K562 (cell line): ENCODE results near the gene ZC3H8. TPM values are rescaled to one million over a fixed set of nuclear protein-coding genes. Genes with fewer than 3 reads are reported as not detected.
A peak's percentile ranks its signal among the peaks of the same experiment; 100 is the strongest.

Experiments
- CBX2 ChIP-seq: fragments of 200-600 bp; sonication (generic); IDR thresholded peaks from one replicate; pipeline ENCODE4 v1.6.1; 2012; ENCODE audit warnings: mild to moderate bottlenecking, low read length, inconsistent platforms; ENCODE audit not compliant: insufficient read depth, poor library complexity, severe bottlenecking
- CSDE1 ChIP-seq, 2 experiments: fragments of 450-650 bp; IDR thresholded peaks; 2 replicates each; pipeline ENCODE4 v1.6.1; 2016; ENCODE audit warnings: mild to moderate bottlenecking in 1 of 2
- CTBP1 ChIP-seq: fragments of 450-650 bp; IDR thresholded peaks from 2 replicates; pipeline ENCODE4 v1.6.1; 2016; ENCODE audit warnings: borderline replicate concordance
- EP400 ChIP-seq: fragments of 450-650 bp; IDR thresholded peaks from 2 replicates; pipeline ENCODE4 v1.6.1; 2017; ENCODE audit warnings: antibody characterized with exemption, mild to moderate bottlenecking, moderate library complexity
- HCFC1 ChIP-seq: IDR thresholded peaks from 2 replicates; pipeline ENCODE4 v1.6.1; 2012; ENCODE audit warnings: low read depth, low read length, improper control_type of control experiment
- MYC ChIP-seq, 2 experiments: fragments of 250-450 bp in 1 of 2; sonication (Bioruptor Pico) in 1 of 2; IDR thresholded peaks; 2 replicates each; pipeline versions ENCODE4 v1.5.1 to v1.6.1; 2012 to 2021; ENCODE audit warnings: low read depth in 2 of 2, borderline replicate concordance in 1 of 2, improper control_type of control experiment in 1 of 2, low read length in 1 of 2, mild to moderate bottlenecking in 1 of 2, moderate library complexity in 1 of 2
- NCOA2 ChIP-seq, 2 experiments: fragments of 450-650 bp; IDR thresholded peaks; 2 replicates each; pipeline ENCODE4 v1.6.1; 2018; ENCODE audit warnings: mild to moderate bottlenecking in 2 of 2, moderate library complexity in 1 of 2; ENCODE audit not compliant: partially characterized antibody in 2 of 2
- NCOR1 ChIP-seq: fragments of 450-650 bp; IDR thresholded peaks from 2 replicates; pipeline ENCODE4 v1.6.1; 2016; ENCODE audit warnings: mild to moderate bottlenecking, moderate library complexity
- NFRKB ChIP-seq: fragments of 450-650 bp; IDR thresholded peaks from 2 replicates; pipeline ENCODE4 v1.6.1; 2016; ENCODE audit warnings: low read depth
- OTX1 ChIP-seq: fragments of 450-650 bp; formaldehyde crosslinking; IDR thresholded peaks from 2 replicates; pipeline ENCODE4 v1.4.0; 2022; ENCODE audit warnings: mild to moderate bottlenecking
- RAD21 ChIP-seq, 2 experiments: fragments of 250-450 bp in 1 of 2; fragments of 450-650 bp in 1 of 2; sonication (Bioruptor Pico) in 1 of 2; formaldehyde crosslinking in 1 of 2; IDR thresholded peaks in 1 of 2; conservative IDR thresholded peaks in 1 of 2; 2 replicates each; pipeline versions ENCODE4 v1.4.0 to v1.8.0; 2020 to 2022; ENCODE audit warnings: mild to moderate bottlenecking in 2 of 2, moderate library complexity in 1 of 2
- SAFB ChIP-seq: fragments of 200-400 bp; formaldehyde crosslinking; IDR thresholded peaks from 2 replicates; pipeline ENCODE4 v1.6.1; 2017; ENCODE audit warnings: low read depth, low read length, borderline replicate concordance
- SRSF3 ChIP-seq: fragments of 200-400 bp; formaldehyde crosslinking; IDR thresholded peaks from 2 replicates; pipeline ENCODE4 v1.6.1; 2016; ENCODE audit warnings: mild to moderate bottlenecking, low read length, moderate library complexity; ENCODE audit not compliant: insufficient read depth
- TAF1 ChIP-seq: IDR thresholded peaks from 2 replicates; pipeline ENCODE4 v1.6.1; 2011; ENCODE audit warnings: mild to moderate bottlenecking, low read length, moderate library complexity; ENCODE audit not compliant: insufficient read depth, control insufficient read depth, severe bottlenecking; ENCODE audit errors: extremely low read depth
- TBL1XR1 ChIP-seq, 2 experiments: IDR thresholded peaks; 2 replicates each; pipeline ENCODE4 v1.6.1; 2012; ENCODE audit warnings: improper control_type of control experiment in 2 of 2, low read length in 2 of 2, mild to moderate bottlenecking in 1 of 2
- ZNF197 ChIP-seq: fragments of 200-800 bp; sonication (Bioruptor generic); IDR thresholded peaks from 2 replicates; pipeline ENCODE4 v1.6.1; 2016; ENCODE audit warnings: low read depth, missing genetic modification characterization, missing compliant biosample characterization
- ZSCAN32 ChIP-seq: fragments of 450-650 bp; formaldehyde crosslinking; IDR thresholded peaks from 2 replicates; pipeline ENCODE4 v1.4.0; 2020; ENCODE audit warnings: mild to moderate bottlenecking, moderate library complexity
- polyA plus RNA-seq, 8 experiments: library from polyadenylated mRNA; depleted of rRNA in 4 of 8; stranded (reverse) in 5 of 8; unstranded in 3 of 8; fragments of >200 nt; fragmentation: Nextera tagmentation in 2 of 8; fragmentation: Illumina TruSeq in 1 of 8; extraction: Ambion mirVana in 2 of 8; extraction: Trizol in 1 of 8; gene quantifications; 2 replicates each; pipeline versions ENCODE4 v1.2.1 to v1.2.3, GENCODE V29; 2011 to 2014; ENCODE audit warnings: inconsistent platforms in 1 of 8, missing spikeins in 1 of 8
- total RNA-seq, 7 experiments: library from RNA; depleted of rRNA in 6 of 7; stranded (reverse); fragments of >200 nt in 6 of 7; fragmentation: Illumina TruSeq in 2 of 7; extraction: Trizol in 2 of 7; gene quantifications; 2 replicates each; pipeline versions ENCODE4 v1.2.1 to v1.2.3, GENCODE V29; 2011 to 2021; ENCODE audit warnings: low replicate concordance in 1 of 7
- TF ChIP-seq, protein P1 (sequence below): fragments of 150-350 bp; conservative IDR thresholded peaks from 2 replicates; pipeline ENCODE4 v1.6.1; 2014; ENCODE audit warnings: low read length
- TF ChIP-seq, protein P2 (sequence below): fragments of 250-450 bp; sonication (Bioruptor Pico); IDR thresholded peaks from 2 replicates; pipeline ENCODE4 v1.4.0; 2020; ENCODE audit warnings: mild to moderate bottlenecking
- TF ChIP-seq, protein P3 (sequence below): fragments of 250-450 bp; sonication (Bioruptor Pico); IDR thresholded peaks from 2 replicates; pipeline ENCODE4 v1.8.0; 2021; ENCODE audit warnings: borderline replicate concordance, mild to moderate bottlenecking, moderate library complexity; ENCODE audit not compliant: poor library complexity, severe bottlenecking
- TF ChIP-seq, protein P4 (sequence below): IDR thresholded peaks from 2 replicates; pipeline ENCODE4 v1.6.1; 2011; ENCODE audit not compliant: insufficient read length; ENCODE audit errors: extremely low read depth

Gene ZC3H8
- total and polyA plus RNA-seq, 9 of the 15 experiments (the other 6 are each of a cell fraction or from before 2014, with no cell fraction given), result 11.6 to 41.5 (median 27.5) TPM

DNA sequence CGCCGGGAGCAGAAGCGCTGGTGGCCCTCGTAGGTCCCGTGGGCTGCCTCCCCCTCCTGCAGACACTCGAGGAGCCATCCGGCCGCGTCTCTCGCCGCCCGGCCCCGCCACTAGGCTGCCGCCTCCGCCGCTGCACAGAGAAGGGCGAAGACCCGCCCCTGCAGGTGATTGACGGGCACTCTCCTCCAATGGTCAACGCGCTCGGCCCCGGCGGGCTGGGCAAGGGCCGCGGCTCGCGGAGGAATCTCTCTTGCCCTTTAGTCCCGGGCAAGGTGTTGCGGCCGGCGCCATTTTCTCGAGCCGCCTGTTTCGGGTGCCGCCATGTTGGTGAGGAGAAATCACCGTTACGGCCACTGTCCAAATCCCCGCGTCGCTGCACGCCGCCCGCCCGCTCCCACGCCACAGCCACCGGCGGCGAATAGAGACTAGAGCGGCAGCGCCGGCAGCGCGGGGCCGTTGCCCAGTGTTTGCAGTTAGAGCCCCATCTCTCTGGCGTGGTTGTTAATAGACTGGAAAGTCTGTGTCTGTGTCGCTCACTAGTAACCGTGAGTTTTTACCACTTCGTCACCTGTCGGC lies 20.6 kb upstream of the ZC3H8 start, which contains the start of gene ZC3H6 (continued):
- TF ChIP-seq, protein P1, sequence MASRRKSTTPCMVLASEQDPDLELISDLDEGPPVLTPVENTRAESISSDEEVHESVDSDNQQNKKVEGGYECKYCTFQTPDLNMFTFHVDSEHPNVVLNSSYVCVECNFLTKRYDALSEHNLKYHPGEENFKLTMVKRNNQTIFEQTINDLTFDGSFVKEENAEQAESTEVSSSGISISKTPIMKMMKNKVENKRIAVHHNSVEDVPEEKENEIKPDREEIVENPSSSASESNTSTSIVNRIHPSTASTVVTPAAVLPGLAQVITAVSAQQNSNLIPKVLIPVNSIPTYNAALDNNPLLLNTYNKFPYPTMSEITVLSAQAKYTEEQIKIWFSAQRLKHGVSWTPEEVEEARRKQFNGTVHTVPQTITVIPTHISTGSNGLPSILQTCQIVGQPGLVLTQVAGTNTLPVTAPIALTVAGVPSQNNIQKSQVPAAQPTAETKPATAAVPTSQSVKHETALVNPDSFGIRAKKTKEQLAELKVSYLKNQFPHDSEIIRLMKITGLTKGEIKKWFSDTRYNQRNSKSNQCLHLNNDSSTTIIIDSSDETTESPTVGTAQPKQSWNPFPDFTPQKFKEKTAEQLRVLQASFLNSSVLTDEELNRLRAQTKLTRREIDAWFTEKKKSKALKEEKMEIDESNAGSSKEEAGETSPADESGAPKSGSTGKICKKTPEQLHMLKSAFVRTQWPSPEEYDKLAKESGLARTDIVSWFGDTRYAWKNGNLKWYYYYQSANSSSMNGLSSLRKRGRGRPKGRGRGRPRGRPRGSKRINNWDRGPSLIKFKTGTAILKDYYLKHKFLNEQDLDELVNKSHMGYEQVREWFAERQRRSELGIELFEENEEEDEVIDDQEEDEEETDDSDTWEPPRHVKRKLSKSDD, result peak; percentile 90
- no peak for TF ChIP-seq NCOA2 (IDR thresholded peaks at IDR 0.05; ENCODE audit: partially characterized antibody in 2 of 2)
- TF ChIP-seq ZNF197 (CRISPR knock-in tag), result 0 out of 2 replicates have a peak, but pooled peaks have one; percentile 23
- peak; percentile 67; the same call in 1 of the 2 replicates for TF ChIP-seq HCFC1
- peak; percentile 99 for TF ChIP-seq SAFB
- peak; percentile 54 for TF ChIP-seq NCOR1
- peak; percentile 93 for TF ChIP-seq CTBP1
- TF ChIP-seq, protein P2, sequence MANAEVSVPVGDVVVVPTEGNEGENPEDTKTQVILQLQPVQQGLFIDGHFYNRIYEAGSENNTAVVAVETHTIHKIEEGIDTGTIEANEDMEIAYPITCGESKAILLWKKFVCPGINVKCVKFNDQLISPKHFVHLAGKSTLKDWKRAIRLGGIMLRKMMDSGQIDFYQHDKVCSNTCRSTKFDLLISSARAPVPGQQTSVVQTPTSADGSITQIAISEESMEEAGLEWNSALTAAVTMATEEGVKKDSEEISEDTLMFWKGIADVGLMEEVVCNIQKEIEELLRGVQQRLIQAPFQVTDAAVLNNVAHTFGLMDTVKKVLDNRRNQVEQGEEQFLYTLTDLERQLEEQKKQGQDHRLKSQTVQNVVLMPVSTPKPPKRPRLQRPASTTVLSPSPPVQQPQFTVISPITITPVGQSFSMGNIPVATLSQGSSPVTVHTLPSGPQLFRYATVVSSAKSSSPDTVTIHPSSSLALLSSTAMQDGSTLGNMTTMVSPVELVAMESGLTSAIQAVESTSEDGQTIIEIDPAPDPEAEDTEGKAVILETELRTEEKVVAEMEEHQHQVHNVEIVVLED, result peak; percentile 75
- TF ChIP-seq ZSCAN32 (CRISPR knock-in tag), result 0 out of 2 replicates have a peak, but pooled peaks have one; percentile 14
- TF ChIP-seq TBL1XR1 (IDR thresholded peaks at IDR 0.05; ENCODE audit: low read length in 2 of 2), result no peak; a peak in 2 of 4 replicates
- TF ChIP-seq, protein P3, sequence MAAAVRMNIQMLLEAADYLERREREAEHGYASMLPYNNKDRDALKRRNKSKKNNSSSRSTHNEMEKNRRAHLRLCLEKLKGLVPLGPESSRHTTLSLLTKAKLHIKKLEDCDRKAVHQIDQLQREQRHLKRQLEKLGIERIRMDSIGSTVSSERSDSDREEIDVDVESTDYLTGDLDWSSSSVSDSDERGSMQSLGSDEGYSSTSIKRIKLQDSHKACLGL, result no peak
- no peak for TF ChIP-seq CBX2
- peak in 1 of 2 experiments; percentile 21; a peak in 1 of 4 replicates for TF ChIP-seq RAD21 (CRISPR knock-in tag; conservative IDR thresholded peaks at IDR 0.05 in 1 of 2, IDR thresholded peaks at IDR 0.05 in 1 of 2)
- TF ChIP-seq, protein P4, sequence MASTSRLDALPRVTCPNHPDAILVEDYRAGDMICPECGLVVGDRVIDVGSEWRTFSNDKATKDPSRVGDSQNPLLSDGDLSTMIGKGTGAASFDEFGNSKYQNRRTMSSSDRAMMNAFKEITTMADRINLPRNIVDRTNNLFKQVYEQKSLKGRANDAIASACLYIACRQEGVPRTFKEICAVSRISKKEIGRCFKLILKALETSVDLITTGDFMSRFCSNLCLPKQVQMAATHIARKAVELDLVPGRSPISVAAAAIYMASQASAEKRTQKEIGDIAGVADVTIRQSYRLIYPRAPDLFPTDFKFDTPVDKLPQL, result no peak
- peak; percentile 36 to 87; a peak in 2 of 4 replicates for TF ChIP-seq CSDE1 (IDR thresholded peaks at IDR 0.05)
- TF ChIP-seq TAF1, result peak; percentile 100
- TF ChIP-seq NFRKB, result peak; percentile 100
- TF ChIP-seq OTX1, result peak; percentile 69; the same call in 1 of the 2 replicates
- peak; percentile 99 for TF ChIP-seq EP400
- TF ChIP-seq SRSF3, result peak; percentile 78; the same call in 1 of the 2 replicates
- peak; percentile 92 for TF ChIP-seq MYC (IDR thresholded peaks at IDR 0.05; ENCODE audit: low read depth, low read length)
- peak; percentile 94 for TF ChIP-seq MYC (CRISPR knock-in tag; IDR thresholded peaks at IDR 0.05; ENCODE audit: borderline replicate concordance, low read depth)
